Mucosa of descending colon (tissue), 3 donors: Measurements from ENCODE around the gene LCT. TPM values are rescaled to one million over a fixed set of nuclear protein-coding genes. Genes with fewer than 3 reads are reported as not detected.

ENCODE experiments used
- ATAC-seq: fragments of 200-7000 bp; cut with Tn5 transposase; one replicate; pipeline ENCODE4 v1.9.1; 2020; ENCODE audit warnings: mild to moderate bottlenecking, moderate library complexity
- DNase-seq, 3 donors: peaks; one replicate each; pipeline ENCODE4 v3.0.0-alpha.2; 2020
- H3K36me3 ChIP-seq: fragments of 200-600 bp; one replicate; pipeline ENCODE4 v1.8.0; 2021; ENCODE audit warnings: low read depth, mild to moderate bottlenecking
- H3K4me1 ChIP-seq: fragments of 200-600 bp; one replicate; pipeline ENCODE4 v1.8.0; 2021; ENCODE audit warnings: low read depth, mild to moderate bottlenecking
- H3K4me3 ChIP-seq: fragments of 200-600 bp; one replicate; pipeline ENCODE4 v1.8.0; 2021; ENCODE audit warnings: mild to moderate bottlenecking
- H3K9me3 ChIP-seq: fragments of 200-600 bp; one replicate; pipeline ENCODE4 v1.8.0; 2021; ENCODE audit warnings: mild to moderate bottlenecking
- intact Hi-C, 2 donors: fragments of 100-400 bp; cut with DNase I in 1 of 2; cut with micrococcal nuclease in 1 of 2; formaldehyde crosslinking; loops; one replicate each; pipeline versions ENCODE4 v1.11.0 to v1.11.1; 2022; cut with DNase I, micrococcal nuclease
- total RNA-seq, 3 donors: library from RNA; stranded (reverse); fragmentation: NEBNext Ultra II Directional in 2 of 3; extraction: Animal tissue kit (Norgen Biotek cat#: 25700) in 2 of 3; gene quantifications; one replicate each; pipeline versions ENCODE4 v1.2.1 to v1.2.4, GENCODE V29; 2021 to 2023
- TF ChIP-seq, protein P1 (sequence below): fragments of 200-600 bp; IDR thresholded peaks from one replicate; pipeline ENCODE4 v1.8.0; 2022; ENCODE audit warnings: antibody characterized with exemption, mild to moderate bottlenecking
- donor health status: DM: no; HTN: no; CAD: no; lungs with moderate emphysema.
- donor health status: DM: no; HTN: no; CAD: no.
- donor health status: DM: no; HTN: yes; CAD: no.

LCT gene
- total RNA-seq, 3 donors from 2014 or later = 0.09 to 0.19 (median 0.09) TPM

DNA sequence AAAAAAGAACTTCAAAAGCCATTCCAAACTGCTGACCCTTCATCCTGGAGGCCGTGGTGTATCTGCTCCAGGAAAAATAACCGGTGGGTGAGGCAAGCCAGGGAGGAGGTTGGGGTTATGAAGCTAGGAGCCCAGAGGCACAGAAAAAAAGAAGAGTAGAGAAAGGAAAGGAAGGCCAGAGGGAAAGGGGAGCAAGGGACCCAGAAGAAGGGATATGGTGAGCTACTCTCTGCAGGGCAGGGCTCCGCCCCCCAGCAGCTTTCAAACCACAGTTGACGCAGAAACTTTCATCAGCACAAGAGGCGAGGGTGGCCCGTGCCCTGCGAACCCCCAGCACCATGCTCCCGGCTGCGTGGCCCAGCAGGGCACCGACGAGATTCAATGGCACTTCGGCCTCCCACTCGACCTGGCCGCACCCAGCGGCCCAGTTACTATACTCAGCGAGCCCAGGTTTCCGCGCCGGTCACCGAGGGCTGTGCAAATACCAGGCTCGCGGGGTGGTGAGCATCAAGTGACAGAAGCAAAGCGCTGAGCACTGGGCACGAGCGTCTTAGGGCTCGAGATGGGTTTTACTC, 38.6 kb upstream of the LCT start:
- Histone ChIP-seq H3K4me1 (peaks cover 5% of the 10 kb centered on the region), H3K4me3 (peak overlapping the region; percentile 59), H3K9me3 (no peaks in the 10 kb centered on the region), H3K36me3 (no peaks in the 10 kb centered on the region)
- DNase-seq (peak; percentile 56 to 76 (median 67)), ATAC-seq (peak; percentile 76)
- intact Hi-C loops = no loop called here
- TF ChIP-seq, protein P1, sequence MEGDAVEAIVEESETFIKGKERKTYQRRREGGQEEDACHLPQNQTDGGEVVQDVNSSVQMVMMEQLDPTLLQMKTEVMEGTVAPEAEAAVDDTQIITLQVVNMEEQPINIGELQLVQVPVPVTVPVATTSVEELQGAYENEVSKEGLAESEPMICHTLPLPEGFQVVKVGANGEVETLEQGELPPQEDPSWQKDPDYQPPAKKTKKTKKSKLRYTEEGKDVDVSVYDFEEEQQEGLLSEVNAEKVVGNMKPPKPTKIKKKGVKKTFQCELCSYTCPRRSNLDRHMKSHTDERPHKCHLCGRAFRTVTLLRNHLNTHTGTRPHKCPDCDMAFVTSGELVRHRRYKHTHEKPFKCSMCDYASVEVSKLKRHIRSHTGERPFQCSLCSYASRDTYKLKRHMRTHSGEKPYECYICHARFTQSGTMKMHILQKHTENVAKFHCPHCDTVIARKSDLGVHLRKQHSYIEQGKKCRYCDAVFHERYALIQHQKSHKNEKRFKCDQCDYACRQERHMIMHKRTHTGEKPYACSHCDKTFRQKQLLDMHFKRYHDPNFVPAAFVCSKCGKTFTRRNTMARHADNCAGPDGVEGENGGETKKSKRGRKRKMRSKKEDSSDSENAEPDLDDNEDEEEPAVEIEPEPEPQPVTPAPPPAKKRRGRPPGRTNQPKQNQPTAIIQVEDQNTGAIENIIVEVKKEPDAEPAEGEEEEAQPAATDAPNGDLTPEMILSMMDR = no peak

DNA sequence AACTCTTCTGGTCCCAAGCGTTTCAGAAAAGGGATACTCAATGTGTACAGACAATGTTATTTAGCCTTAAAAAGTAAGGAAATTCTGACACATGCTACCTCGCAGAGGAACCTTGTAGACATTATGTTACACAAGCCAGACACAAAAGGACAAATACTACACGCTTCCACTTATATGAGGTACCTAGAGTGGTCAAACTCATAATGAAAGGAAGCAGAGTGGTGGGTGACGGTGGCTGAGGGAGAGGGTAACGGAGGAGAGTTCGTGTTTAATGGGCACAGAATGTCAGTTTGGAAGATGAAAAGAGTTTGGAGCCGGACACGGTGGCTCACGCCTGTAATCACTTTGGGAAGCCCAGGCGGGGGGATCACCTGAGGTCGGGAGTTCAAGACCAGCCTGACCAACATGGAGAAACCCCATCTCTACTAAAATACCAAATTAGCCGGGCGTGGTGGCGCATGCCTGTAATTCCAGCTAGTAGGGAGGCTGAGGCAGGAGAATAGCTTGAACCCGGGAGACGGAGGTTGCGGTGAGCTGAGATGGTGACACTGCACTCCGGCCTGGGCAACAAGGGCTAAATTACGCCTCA, 37.9 kb upstream of the LCT start:
- no peak for ATAC-seq
- DNase-seq = no peak
- TF ChIP-seq, protein P1 = no peak

DNA sequence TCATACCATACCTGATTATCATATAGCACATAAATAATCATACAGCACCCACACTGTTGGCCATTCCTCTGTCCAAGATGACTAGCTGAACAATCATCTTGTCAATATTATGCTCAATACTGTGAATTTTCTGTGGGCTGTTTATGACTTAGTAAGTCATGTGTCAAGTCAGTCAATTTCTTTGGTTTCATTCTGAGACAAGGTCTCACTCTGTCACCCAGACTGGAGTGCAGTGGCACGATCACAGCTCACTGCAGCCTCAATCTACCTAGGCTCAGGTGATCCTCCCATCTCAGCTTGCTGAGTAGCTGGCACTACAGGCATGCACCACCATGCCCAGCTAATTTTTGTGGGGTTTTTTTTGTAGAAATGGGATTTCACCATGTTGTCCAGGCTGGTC, 33.6 kb upstream of the LCT start:
- Histone ChIP-seq H3K4me1 (peaks cover 4% of the 10 kb centered on the region), H3K9me3 (no peaks in the 10 kb centered on the region), H3K36me3 (no peaks in the 10 kb centered on the region), H3K4me3 (no peak overlapping the region)
- no peak for DNase-seq
- no peak for ATAC-seq
- intact Hi-C loops = no loop called here
- TF ChIP-seq, protein P1 = no peak

More for the DNA sequence above, 37.9 kb upstream of the LCT start:
- Histone ChIP-seq H3K4me3 (no peak overlapping the region), H3K4me1 (peaks cover 5% of the 10 kb centered on the region), H3K9me3 (no peaks in the 10 kb centered on the region), H3K36me3 (no peaks in the 10 kb centered on the region)
- intact Hi-C loops = no loop called here

DNA sequence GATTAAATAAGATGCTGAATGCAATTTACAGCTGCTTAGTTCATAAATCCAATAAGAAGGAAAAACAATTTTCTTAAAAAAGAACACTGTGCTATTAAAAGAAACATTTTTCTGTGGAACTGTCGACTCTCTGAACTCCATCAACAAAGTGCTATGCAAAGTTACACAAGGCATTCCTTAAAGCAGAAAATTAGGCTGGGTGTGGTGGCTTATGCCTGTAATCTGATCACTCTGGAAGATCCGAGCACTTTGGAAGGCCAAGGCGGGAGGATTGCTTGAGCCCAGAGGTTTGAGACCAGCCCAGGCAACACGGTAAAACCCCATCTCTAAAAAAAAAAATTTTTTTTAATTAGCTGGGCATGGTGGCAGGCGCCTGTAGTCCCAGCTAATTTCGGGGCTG, 26.2 kb upstream of the LCT start:
- Histone ChIP-seq H3K4me3 (no peak overlapping the region), H3K4me1 (no peaks in the 10 kb centered on the region), H3K36me3 (no peaks in the 10 kb centered on the region), H3K9me3 (no peaks in the 10 kb centered on the region)
- DNase-seq = no peak
- TF ChIP-seq, protein P1 = no peak
- no peak for ATAC-seq
- intact Hi-C loops = no loop called here

DNA sequence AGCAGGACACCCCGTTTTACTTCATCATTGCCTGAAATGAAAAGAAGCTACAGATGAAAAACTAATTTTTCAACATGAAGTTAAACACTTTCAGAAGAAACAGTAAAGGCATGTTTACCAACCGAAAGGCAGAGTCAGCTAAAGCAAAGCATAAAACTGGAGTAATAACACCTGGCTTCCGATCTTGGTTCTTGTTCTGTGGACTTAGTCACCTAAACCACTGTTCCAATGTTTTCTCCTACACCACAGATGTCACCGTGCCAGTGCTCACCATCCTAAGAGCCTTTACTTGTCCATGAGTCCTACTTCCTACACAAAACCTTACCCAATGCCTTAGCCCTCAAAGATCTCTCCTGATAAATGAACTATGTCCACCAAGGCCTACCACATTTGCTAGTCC, 25.7 kb upstream of the LCT start:
- intact Hi-C loops = no loop called here
- H3K4me1 ChIP-seq = no peaks in the 10 kb centered on the region
- DNase-seq = no peak
- H3K9me3 ChIP-seq = no peaks in the 10 kb centered on the region
- no peak overlapping the region for H3K4me3 ChIP-seq
- TF ChIP-seq, protein P1 = no peak
- ATAC-seq = no peak
- H3K36me3 ChIP-seq = no peaks in the 10 kb centered on the region

DNA sequence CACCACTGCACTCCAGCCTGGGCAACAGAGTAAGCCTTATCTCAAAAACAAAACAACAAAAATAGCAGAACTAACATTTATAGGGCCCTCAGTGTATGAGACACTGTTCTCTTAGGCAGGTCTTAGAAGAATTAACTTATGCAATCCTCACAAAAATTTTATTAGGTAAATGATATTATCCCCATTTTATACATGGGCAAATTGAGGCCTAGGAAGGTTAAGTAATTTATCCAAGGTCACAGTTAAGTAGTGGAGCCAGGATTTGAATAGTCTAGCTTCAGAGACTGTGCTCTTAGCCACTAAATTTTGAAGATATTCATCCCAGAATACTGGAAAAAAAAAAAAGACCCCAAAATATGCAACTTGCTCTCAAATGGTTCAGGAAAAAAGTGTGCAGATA, 16.4 kb upstream of the LCT start:
- no peaks in the 10 kb centered on the region for H3K9me3 ChIP-seq
- DNase-seq = no peak
- H3K4me3 ChIP-seq = no peak overlapping the region
- TF ChIP-seq, protein P1 = no peak
- no peak for ATAC-seq
- intact Hi-C loops = no loop called here
- H3K36me3 ChIP-seq = no peaks in the 10 kb centered on the region
- no peaks in the 10 kb centered on the region for H3K4me1 ChIP-seq
